Esophagus squamous epithelium (tissue), 5 donors: Measurements from ENCODE around the gene RAB15. TPM values are rescaled to one million over a fixed set of nuclear protein-coding genes. Genes with fewer than 3 reads are reported as not detected.

Experiments used
- DNase-seq: peaks from one replicate; lab custom pipeline; 2025; lab: John Stamatoyannopoulos, UW
- H3K27ac ChIP-seq, 4 donors: fragments of 200-600 bp; sonication (generic); one replicate each; pipeline ENCODE4 v1.5.1; 2016 to 2019; ENCODE audit warnings: mild to moderate bottlenecking in 1 of 4
- H3K27me3 ChIP-seq, 4 donors: fragments of 200-600 bp; sonication (generic); 1 replicate in 3 of 4; 2 replicates in 1 of 4; pipeline versions ENCODE4 v1.5.1 to v1.6.0; 2017 to 2021; ENCODE audit warnings: antibody characterized with exemption in 1 of 4
- H3K36me3 ChIP-seq, 3 donors: fragments of 200-600 bp; sonication (generic); one replicate each; pipeline ENCODE4 v1.5.1; 2016 to 2019
- H3K4me1 ChIP-seq, 3 donors: fragments of 200-600 bp; sonication (generic); one replicate each; pipeline ENCODE4 v1.5.1; 2017 to 2019
- H3K4me3 ChIP-seq, 4 donors: fragments of 200-600 bp; sonication (generic); 1 replicate in 3 of 4; 2 replicates in 1 of 4; pipeline ENCODE4 v1.5.1; 2016 to 2019; ENCODE audit warnings: mild to moderate bottlenecking in 2 of 4, moderate library complexity in 1 of 4
- H3K9me3 ChIP-seq, 3 donors: fragments of 200-600 bp; sonication (generic); one replicate each; pipeline ENCODE4 v1.5.1; 2016 to 2019
- CTCF ChIP-seq, 6 experiments: fragments of 450-650 bp in 4 of 6; fragments of 200-600 bp in 2 of 6; sonication (generic) in 2 of 6; IDR thresholded peaks; one replicate each; pipeline ENCODE4 v1.5.1; 2016 to 2019; ENCODE audit warnings: antibody characterized with exemption in 6 of 6, mild to moderate bottlenecking in 4 of 6, moderate library complexity in 4 of 6
- POLR2A ChIP-seq, 4 donors: fragments of 450-650 bp; IDR thresholded peaks; one replicate each; pipeline ENCODE4 v1.6.1; 2017; ENCODE audit warnings: antibody characterized with exemption in 4 of 4, mild to moderate bottlenecking in 4 of 4, moderate library complexity in 3 of 4
- WGBS, 2 donors: methylation state at CpG; one replicate each; pipeline ENCODE4 v1.1.5; 2018; 5-methylcytosine and 5-hydroxymethylcytosine counted together
- intact Hi-C: fragments of 100-400 bp; cut with DNase I; formaldehyde crosslinking; loops from one replicate; pipeline ENCODE4 v1.15.0; 2022
- total RNA-seq, 4 donors: library from RNA; depleted of rRNA; stranded (reverse); fragments of >200 nt; gene quantifications; one replicate each; pipeline ENCODE4 v1.1.0, GENCODE V29; 2016
- donor health status: DM: yes; HTN: yes; CAD: no.

The RAB15 gene
- total RNA-seq, 4 donors from 2014 or later: 2.5 to 7.0 (median 5.2) TPM

GRCh38 chr14:64944861-64945260 lies 27.3 kb downstream of the RAB15 start:
- 88 to 90% methylated on average over 3 to 4 of the region's 4 CpGs for WGBS, 2 donors
- intact Hi-C loops: no loop called here

DNA sequence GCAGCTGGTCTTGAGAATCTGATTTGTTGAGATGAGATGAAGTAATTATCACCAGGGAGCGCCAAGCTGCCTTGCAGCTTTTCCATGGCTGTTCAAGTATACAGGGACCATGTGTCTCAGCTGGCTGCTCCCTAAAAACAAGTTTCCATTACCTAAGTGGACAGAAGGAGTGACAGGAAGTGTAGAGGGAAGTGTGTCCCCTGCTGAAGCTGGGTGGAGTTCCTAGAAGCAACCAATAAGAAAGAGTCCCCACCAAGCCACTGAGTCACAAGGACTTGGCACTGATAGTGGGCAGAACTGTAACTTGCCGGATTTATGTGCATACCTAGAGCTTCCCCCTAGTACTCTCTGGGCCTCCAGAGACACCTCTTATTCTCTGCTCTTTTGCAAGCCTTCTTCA lies 28.1 kb downstream of the RAB15 start:
- no peaks in the 10 kb centered on the region for H3K9me3 ChIP-seq
- no peaks in the 10 kb centered on the region for H3K27me3 ChIP-seq
- H3K4me1 ChIP-seq: peaks cover 13 to 54% (median 15%) of the 10 kb centered on the region in 3 donors
- WGBS, 2 donors: 58 to 80% methylated on average over 1 to 2 of the region's 2 CpGs
- no peak for DNase-seq
- intact Hi-C loops: no loop called here
- TF ChIP-seq POLR2A (IDR thresholded peaks at IDR 0.05) (no peak), CTCF (IDR thresholded peaks at IDR 0.05) (no peak)
- H3K36me3 ChIP-seq: peaks cover 0 to 58% (median 0%) of the 10 kb centered on the region in 3 donors
- peak overlapping the region in 3 of 4 donors; percentile 81 to 89 (median 87) for H3K27ac ChIP-seq
- no peak overlapping the region for H3K4me3 ChIP-seq

More at GRCh38 chr14:64944861-64945260, 27.3 kb downstream of the RAB15 start:
- Histone ChIP-seq H3K4me1 (peaks cover 13 to 45% (median 14%) of the 10 kb centered on the region in 3 donors), H3K9me3 (no peaks in the 10 kb centered on the region), H3K4me3 (no peak overlapping the region), H3K27ac (no peak overlapping the region), H3K36me3 (peaks cover 0 to 54% (median 0%) of the 10 kb centered on the region in 3 donors), H3K27me3 (no peaks in the 10 kb centered on the region)
- DNase-seq: no peak
- no peak for TF ChIP-seq CTCF (IDR thresholded peaks at IDR 0.05)
- TF ChIP-seq POLR2A (IDR thresholded peaks at IDR 0.05): no peak

DNA sequence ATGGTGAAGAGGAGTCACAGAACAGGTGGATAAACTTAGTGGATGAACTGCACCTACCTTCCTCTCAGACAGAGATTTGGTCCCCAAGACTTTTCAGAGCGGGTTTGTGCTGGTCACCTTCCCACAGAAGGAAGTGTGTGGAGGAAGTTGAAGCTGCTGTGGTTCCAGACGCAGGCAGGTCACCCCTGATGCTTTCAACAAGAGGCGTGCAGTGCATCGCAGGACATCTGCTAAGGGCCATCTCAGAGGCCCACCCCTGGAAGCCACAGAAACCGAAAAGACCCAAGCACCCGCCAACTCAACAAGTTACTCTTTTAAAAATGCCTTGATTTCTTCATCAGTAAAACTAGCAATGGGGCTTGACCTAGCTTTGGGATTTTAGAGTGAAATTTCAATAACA lies 28.6 kb downstream of the RAB15 start:
- no peak for DNase-seq
- intact Hi-C loops: no loop called here
- H3K36me3 ChIP-seq: peaks cover 0 to 58% (median 0%) of the 10 kb centered on the region in 3 donors
- 75 to 95% methylated on average over 3 to 6 of the region's 6 CpGs for WGBS, 2 donors
- H3K4me3 ChIP-seq: no peak overlapping the region
- no peaks in the 10 kb centered on the region for H3K9me3 ChIP-seq
- TF ChIP-seq POLR2A (IDR thresholded peaks at IDR 0.05): no peak
- TF ChIP-seq CTCF (IDR thresholded peaks at IDR 0.05): no peak
- peak overlapping the region; percentile 41 to 89 (median 84) for H3K27ac ChIP-seq
- peaks cover 13 to 58% (median 16%) of the 10 kb centered on the region in 3 donors for H3K4me1 ChIP-seq
- no peaks in the 10 kb centered on the region for H3K27me3 ChIP-seq

DNA sequence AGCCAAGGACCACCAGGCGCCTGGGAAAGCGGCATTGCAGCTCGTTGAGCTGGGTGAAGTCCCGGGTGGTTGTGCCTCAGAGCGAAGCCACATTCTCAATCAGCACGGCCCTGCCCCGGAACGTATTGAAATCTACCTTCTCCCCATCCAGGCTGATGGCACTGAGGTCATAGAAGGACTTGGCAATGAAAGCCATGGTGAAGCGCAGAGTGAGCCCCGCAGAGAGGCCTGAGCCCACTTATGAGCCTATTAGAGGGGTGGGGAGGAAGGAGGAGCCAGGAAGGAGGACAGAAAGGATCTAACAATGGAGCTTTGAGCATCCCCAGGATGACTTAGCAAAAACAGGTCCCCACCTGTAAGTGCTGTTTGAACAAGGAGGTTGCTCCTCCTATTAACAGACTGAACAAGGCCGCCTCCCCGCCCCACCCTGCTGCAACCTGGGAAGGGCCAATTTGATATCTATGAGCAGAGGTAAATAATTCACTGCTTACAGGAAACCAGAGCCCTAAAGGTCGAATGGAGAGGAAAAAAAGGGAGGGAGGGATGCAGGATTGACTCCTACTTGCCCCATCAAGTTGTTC lies 29.5 kb downstream of the RAB15 start, which contains the start of gene GPX2:
Gene GPX2, minus strand, starts transcription at position 215 of the 581 bp plus-strand sequence. Its CDS starts 19 bp downstream, at position 196.
- Histone ChIP-seq H3K4me1 (peaks cover 13 to 68% (median 16%) of the 10 kb centered on the region in 3 donors), H3K27me3 (no peaks in the 10 kb centered on the region), H3K4me3 (peak within 1 kb of the TSS; percentile 33 to 60 (median 48)), H3K36me3 (peaks cover 0 to 58% (median 0%) of the 10 kb centered on the region in 3 donors), H3K9me3 (no peaks in the 10 kb centered on the region), H3K27ac (peak within 1 kb of the TSS; percentile 55 to 89 (median 84))
- intact Hi-C loops: no loop called here
- no peak for DNase-seq
- 31 to 39% methylated on average over 8 to 12 of the region's 13 CpGs for WGBS, 2 donors
- TF ChIP-seq POLR2A (IDR thresholded peaks at IDR 0.05) (peak in 2 of 4 donors; percentile 14 to 47), CTCF (IDR thresholded peaks at IDR 0.05) (no peak)

GRCh38 chr14:64940336-64940910 lies 31.7 kb downstream of the RAB15 start:
- Histone ChIP-seq H3K36me3 (peaks cover 0 to 50% (median under 1%) of the 10 kb centered on the region in 3 donors), H3K27me3 (no peaks in the 10 kb centered on the region), H3K27ac (peak overlapping the region in 3 of 4 donors; percentile 81 to 89 (median 87)), H3K4me1 (peaks cover 13 to 82% (median 20%) of the 10 kb centered on the region in 3 donors), H3K4me3 (peak overlapping the region; percentile 33 to 60 (median 48)), H3K9me3 (no peaks in the 10 kb centered on the region)
- DNase-seq: no peak
- TF ChIP-seq CTCF (IDR thresholded peaks at IDR 0.05) (no peak), POLR2A (IDR thresholded peaks at IDR 0.05) (no peak)
- intact Hi-C loops: no loop called here
- WGBS, 2 donors: 90 to 96% methylated on average over 3 of the region's 3 CpGs
